IMR-90 (cell line): Measurements from ENCODE around the gene TENT5C. TPM values are rescaled to one million over a fixed set of nuclear protein-coding genes. Genes with fewer than 3 reads are reported as not detected.

Experiments
- ATAC-seq: fragments of 200-7000 bp; cut with Tn5 transposase; 2 replicates; pipeline ENCODE4 v1.9.1; 2020; ENCODE audit warnings: low read depth, mild to moderate bottlenecking, moderate library complexity
- BruUV-seq: library from RNA; stranded (reverse); fragments of 400-500 nt; replicated peaks from 2 replicates; lab custom pipeline; 2021; lab: Mats Ljungman, UMichigan
- CTCF ChIA-PET: fragments of 300-600 bp; formaldehyde crosslinking; extraction: SDS; loops from one replicate; lab custom pipeline; 2021; ENCODE audit warnings: antibody characterized with exemption; lab: Yijun Ruan, JAX
- POLR2A ChIA-PET: fragments of 300-600 bp; sonication (Branson Sonifier 250); formaldehyde crosslinking; loops from one replicate; lab custom pipeline; 2022; ENCODE audit warnings: antibody characterized with exemption; ENCODE audit not compliant: unreplicated experiment; lab: Charles Lee
- DNase-seq: peaks from one replicate; pipeline ENCODE4 v3.0.0; 2013
- H2AFZ ChIP-seq: replicated peaks from 2 replicates; pipeline ENCODE3; 2013; ENCODE audit warnings: low read length, mild to moderate bottlenecking; ENCODE audit not compliant: poor library complexity
- H2AK5ac ChIP-seq: 2 replicates; pipeline ENCODE4 v1.6.1; 2013; ENCODE audit warnings: low read depth, low read length, inconsistent platforms
- H2AK9ac ChIP-seq: replicated peaks from 2 replicates; pipeline ENCODE3; 2013; ENCODE audit warnings: mild to moderate bottlenecking, low read depth, low read length, moderate library complexity; ENCODE audit not compliant: poor library complexity
- H2BK120ac ChIP-seq: 2 replicates; pipeline ENCODE4 v1.6.1; 2013; ENCODE audit warnings: low read depth, low read length, inconsistent platforms
- H2BK15ac ChIP-seq: 3 replicates; pipeline ENCODE4 v1.6.1; 2013; ENCODE audit warnings: low read depth, low read length, inconsistent platforms
- H2BK20ac ChIP-seq: 2 replicates; pipeline ENCODE4 v1.6.1; 2013; ENCODE audit warnings: low read depth, mild to moderate bottlenecking, inconsistent platforms, low read length, moderate library complexity
- H2BK5ac ChIP-seq: 2 replicates; pipeline ENCODE4 v1.6.1; 2013; ENCODE audit warnings: mild to moderate bottlenecking, low read depth, low read length, inconsistent platforms; ENCODE audit not compliant: poor library complexity, severe bottlenecking
- H3K14ac ChIP-seq: replicated peaks from 2 replicates; pipeline ENCODE4 v1.6.1; 2013; ENCODE audit warnings: low read depth, low read length, inconsistent platforms
- H3K18ac ChIP-seq: 2 replicates; pipeline ENCODE4 v1.6.1; 2013; ENCODE audit warnings: low read depth, low read length, control low read depth
- H3K23ac ChIP-seq: 2 replicates; pipeline ENCODE4 v1.6.1; 2013; ENCODE audit warnings: low read depth, low read length, inconsistent platforms
- H3K27ac ChIP-seq: 2 replicates; pipeline ENCODE4 v1.5.1; 2013; ENCODE audit warnings: mild to moderate bottlenecking, control low read depth, low read length; ENCODE audit not compliant: insufficient read depth
- H3K27me3 ChIP-seq: 2 replicates; pipeline ENCODE4 v1.6.1; 2013; ENCODE audit warnings: low read length; ENCODE audit not compliant: control insufficient read depth, insufficient read depth
- H3K36me3 ChIP-seq: 2 replicates; pipeline ENCODE4 v1.6.1; 2013; ENCODE audit warnings: low read length, mixed read lengths; ENCODE audit not compliant: control insufficient read depth, insufficient read depth
- H3K4ac ChIP-seq: 2 replicates; pipeline ENCODE4 v1.6.1; 2013; ENCODE audit warnings: low read depth, low read length, inconsistent platforms
- H3K4me1 ChIP-seq: 2 replicates; pipeline ENCODE4 v1.6.1; 2013; ENCODE audit warnings: low read length, mixed read lengths; ENCODE audit not compliant: control insufficient read depth, insufficient read depth
- H3K4me2 ChIP-seq: 2 replicates; pipeline ENCODE4 v1.6.1; 2013; ENCODE audit warnings: low read depth, mild to moderate bottlenecking, control low read depth, low read length, moderate library complexity
- H3K4me3 ChIP-seq: 2 replicates; pipeline ENCODE4 v1.5.1; 2013; ENCODE audit warnings: low read depth, mild to moderate bottlenecking, control low read depth, low read length, moderate library complexity; ENCODE audit not compliant: insufficient read depth
- H3K56ac ChIP-seq: 2 replicates; pipeline ENCODE4 v1.6.1; 2013; ENCODE audit warnings: low read length, inconsistent platforms; ENCODE audit not compliant: insufficient read depth; ENCODE audit errors: extremely low read depth
- H3K79me1 ChIP-seq, 2 experiments: 2 replicates each; pipeline ENCODE4 v1.6.1; 2013; ENCODE audit warnings: low read length in 2 of 2, inconsistent platforms in 1 of 2, low read depth in 1 of 2
- H3K9ac ChIP-seq: 2 replicates; pipeline ENCODE4 v1.6.1; 2013; ENCODE audit warnings: low read depth, low read length, control low read depth
- H3K9me1 ChIP-seq: 2 replicates; pipeline ENCODE4 v1.6.1; 2013; ENCODE audit warnings: low read length, inconsistent platforms; ENCODE audit not compliant: insufficient read depth
- H3K9me3 ChIP-seq: 2 replicates; pipeline ENCODE4 v1.6.1; 2013; ENCODE audit warnings: low read length; ENCODE audit not compliant: control insufficient read depth, insufficient read depth
- H4K20me1 ChIP-seq: 2 replicates; pipeline ENCODE4 v1.6.1; 2013; ENCODE audit warnings: low read length, inconsistent platforms; ENCODE audit not compliant: insufficient read depth
- H4K5ac ChIP-seq: 2 replicates; pipeline ENCODE4 v1.6.1; 2013; ENCODE audit warnings: mild to moderate bottlenecking, low read depth, low read length, control low read depth
- H4K8ac ChIP-seq, 2 experiments: 2 replicates each; pipeline ENCODE4 v1.6.1; 2013; ENCODE audit warnings: low read depth in 2 of 2, low read length in 2 of 2, control low read depth in 1 of 2, inconsistent platforms in 1 of 2
- H4K91ac ChIP-seq: 2 replicates; pipeline ENCODE4 v1.6.1; 2013; ENCODE audit warnings: low read depth, low read length, inconsistent platforms; ENCODE audit not compliant: insufficient read depth
- BHLHE40 ChIP-seq: fragments of 150-350 bp; IDR thresholded peaks from 2 replicates; pipeline ENCODE4 v1.6.1; 2016; ENCODE audit warnings: mild to moderate bottlenecking, low read depth, low read length
- CEBPB ChIP-seq: IDR thresholded peaks from 2 replicates; pipeline ENCODE4 v1.6.1; 2012; ENCODE audit warnings: low read depth, low read length, improper control_type of control experiment
- CHD1 ChIP-seq: IDR thresholded peaks from 2 replicates; pipeline ENCODE4 v1.6.1; 2012; ENCODE audit warnings: low read depth, low read length, improper control_type of control experiment
- CTCF ChIP-seq: conservative IDR thresholded peaks from 2 replicates; pipeline ENCODE4 v1.5.1; 2012; ENCODE audit warnings: mild to moderate bottlenecking, low read depth, low read length, improper control_type of control experiment
- MAZ ChIP-seq: IDR thresholded peaks from 2 replicates; pipeline ENCODE4 v1.6.1; 2012; ENCODE audit warnings: low read depth, mild to moderate bottlenecking, low read length, improper control_type of control experiment, moderate library complexity, borderline replicate concordance
- NFE2L2 ChIP-seq: fragments of 150-350 bp; IDR thresholded peaks from 2 replicates; pipeline ENCODE4 v1.6.1; 2016; ENCODE audit warnings: low read depth, mild to moderate bottlenecking, low read length
- POLR2A ChIP-seq: IDR thresholded peaks from 2 replicates; pipeline ENCODE4 v1.6.1; 2012; ENCODE audit warnings: mild to moderate bottlenecking, low read depth, low read length
- RCOR1 ChIP-seq: IDR thresholded peaks from 2 replicates; pipeline ENCODE4 v1.6.1; 2012; ENCODE audit warnings: mild to moderate bottlenecking, low read length, improper control_type of control experiment; ENCODE audit not compliant: insufficient replicate concordance
- SMC3 ChIP-seq: fragments of 150-350 bp; IDR thresholded peaks from 2 replicates; pipeline ENCODE4 v1.6.1; 2016; ENCODE audit warnings: low read depth, mild to moderate bottlenecking, antibody characterized with exemption, low read length, moderate library complexity
- WGBS, 2 experiments: methylation state at CpG; one replicate each; pipeline versions ENCODE4 v1.1.5 to v1.1.7; 2013; ENCODE audit warnings: missing lambda C conversion rate in 2 of 2; ENCODE audit not compliant: insufficient read length in 1 of 2; ENCODE audit errors: extremely low coverage in 2 of 2; 5-methylcytosine and 5-hydroxymethylcytosine counted together
- dilution Hi-C: fragments of 300-500 bp; cut with HindIII; formaldehyde crosslinking; loops from one replicate; pipeline ENCODE4 v1.14.3; 2018; ENCODE audit warnings: low sequenced_read_pairs; ENCODE audit not compliant: unreplicated experiment
- in situ Hi-C: fragments of 300-500 bp; cut with MboI; formaldehyde crosslinking; loops from 3 replicates; pipeline ENCODE4 v1.14.3; 2019; ENCODE audit warnings: low sequenced_read_pairs, inconsistent platforms, mixed read lengths
- intact Hi-C: fragments of 100-400 bp; cut with micrococcal nuclease; formaldehyde crosslinking; loops from 2 replicates; pipeline ENCODE4 v1.10.0; 2022
- polyA plus RNA-seq, 3 experiments: library from polyadenylated mRNA; depleted of rRNA; stranded (reverse); fragments of >200 nt; gene quantifications; 2 replicates each; pipeline ENCODE4 v1.2.3, GENCODE V29; 2012; ENCODE audit warnings: low replicate concordance in 1 of 3
- total RNA-seq: library from RNA; depleted of rRNA; stranded (reverse); fragments of >200 nt; gene quantifications from 2 replicates; pipeline ENCODE4 v1.2.3, GENCODE V29; 2012

Gene TENT5C
- total and polyA plus RNA-seq, 2 of the 4 experiments (the other 2 are of a cell fraction): 1.5 to 4.1 TPM

- no peak overlapping the region for H3K4me2 ChIP-seq
- BruUV-seq: no TSS peak
- CTCF ChIA-PET: no interaction called here
- H3K23ac ChIP-seq: no peak overlapping the region
- POLR2A ChIA-PET: no interaction called here
- H3K56ac ChIP-seq: no peak overlapping the region
- H3K14ac ChIP-seq: no peak overlapping the region
- intact Hi-C loops: no loop called here
- H2AFZ ChIP-seq: no peak overlapping the region
- no peak overlapping the region for H4K5ac ChIP-seq
- H3K79me1 ChIP-seq: peaks cover 10 to 87% of the 10 kb centered on the region in 2 experiments
- no peak overlapping the region for H2BK120ac ChIP-seq
- no peak overlapping the region for H2AK9ac ChIP-seq
- no peaks in the 10 kb centered on the region for H3K9me3 ChIP-seq
- H3K9me1 ChIP-seq: peaks cover 49% of the 10 kb centered on the region
- no peak overlapping the region for H3K4me3 ChIP-seq
- no peak overlapping the region for H2BK15ac ChIP-seq
- WGBS, 2 experiments: 82% methylated on average over 4 of the region's 13 CpGs; no CpG with 5 or more reads in 1 of the 2 experiments
- no peak overlapping the region for H4K8ac ChIP-seq
- no peak overlapping the region for H2BK20ac ChIP-seq
- DNase-seq (no peak), ATAC-seq (no peak)
- H3K9ac ChIP-seq: no peak overlapping the region
- H4K20me1 ChIP-seq: peaks cover 82% of the 10 kb centered on the region; the same call in 1 of the 2 replicates
- H3K4me1 ChIP-seq: peaks cover 2% of the 10 kb centered on the region; the same call in 1 of the 2 replicates
- in situ Hi-C loops: no loop called here
- no peak overlapping the region for H4K91ac ChIP-seq
- H3K4ac ChIP-seq: no peak overlapping the region
- dilution Hi-C loops: no loop called here
- TF ChIP-seq CTCF (no peak), SMC3 (no peak), POLR2A (no peak), CEBPB (no peak), BHLHE40 (no peak), MAZ (no peak), RCOR1 (no peak), NFE2L2 (no peak), CHD1 (no peak)
- no peak overlapping the region for H2AK5ac ChIP-seq
- H3K27ac ChIP-seq: no peak overlapping the region
- no peaks in the 10 kb centered on the region for H3K27me3 ChIP-seq
- H2BK5ac ChIP-seq: no peak overlapping the region
- H3K36me3 ChIP-seq: peaks cover 16% of the 10 kb centered on the region
- H3K18ac ChIP-seq: no peak overlapping the region
Measured at GRCh38 chr1:117623698-117624097, 17.9 kb downstream of the TENT5C start.
